Measurements from ENCODE around the gene PLP2.

DNA sequence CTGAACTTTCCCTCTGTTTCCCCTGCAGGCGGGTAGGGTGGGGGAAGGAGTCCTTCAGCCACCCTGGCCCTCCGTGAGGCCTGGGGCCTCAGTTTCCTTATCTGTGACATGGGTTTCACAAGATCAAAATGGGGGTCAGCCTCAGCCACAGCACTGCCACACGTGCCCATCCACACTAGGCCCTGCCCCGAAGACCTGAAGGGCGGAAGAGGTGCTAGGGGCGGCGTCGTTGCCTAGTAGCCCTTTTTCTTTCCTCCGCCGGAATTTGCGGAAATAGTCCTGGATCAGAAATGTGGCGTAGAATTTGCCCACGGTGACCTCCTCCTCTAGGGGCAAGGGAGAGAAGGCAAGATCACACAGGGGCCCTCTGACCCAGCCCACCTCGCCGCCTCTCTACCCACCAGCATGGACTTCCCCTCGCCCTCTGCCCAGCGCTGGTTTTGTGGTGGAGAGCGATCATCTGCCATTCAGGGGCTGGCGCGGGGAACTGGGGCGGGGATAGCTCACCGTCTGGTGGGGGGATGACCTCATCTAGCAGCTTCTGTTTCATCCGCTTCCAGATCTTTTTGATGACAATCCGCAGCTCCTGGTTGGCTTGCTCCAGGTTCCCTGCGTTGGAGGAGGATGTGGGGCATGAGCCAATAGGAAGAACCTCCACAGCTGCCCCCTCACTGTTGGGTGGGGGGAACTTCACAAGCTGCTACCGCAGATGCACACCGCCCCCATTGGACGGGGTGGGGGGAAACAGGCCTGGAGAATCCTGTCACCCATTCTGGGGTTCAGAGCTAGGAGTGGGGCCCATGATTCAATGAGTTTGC is 37.9 kb downstream of the PLP2 start:
- no peak for TF ChIP-seq POLR2AphosphoS5 (IDR thresholded peaks at IDR 0.05; ENCODE audit: low read depth, low read length)
- TF ChIP-seq, protein P1, sequence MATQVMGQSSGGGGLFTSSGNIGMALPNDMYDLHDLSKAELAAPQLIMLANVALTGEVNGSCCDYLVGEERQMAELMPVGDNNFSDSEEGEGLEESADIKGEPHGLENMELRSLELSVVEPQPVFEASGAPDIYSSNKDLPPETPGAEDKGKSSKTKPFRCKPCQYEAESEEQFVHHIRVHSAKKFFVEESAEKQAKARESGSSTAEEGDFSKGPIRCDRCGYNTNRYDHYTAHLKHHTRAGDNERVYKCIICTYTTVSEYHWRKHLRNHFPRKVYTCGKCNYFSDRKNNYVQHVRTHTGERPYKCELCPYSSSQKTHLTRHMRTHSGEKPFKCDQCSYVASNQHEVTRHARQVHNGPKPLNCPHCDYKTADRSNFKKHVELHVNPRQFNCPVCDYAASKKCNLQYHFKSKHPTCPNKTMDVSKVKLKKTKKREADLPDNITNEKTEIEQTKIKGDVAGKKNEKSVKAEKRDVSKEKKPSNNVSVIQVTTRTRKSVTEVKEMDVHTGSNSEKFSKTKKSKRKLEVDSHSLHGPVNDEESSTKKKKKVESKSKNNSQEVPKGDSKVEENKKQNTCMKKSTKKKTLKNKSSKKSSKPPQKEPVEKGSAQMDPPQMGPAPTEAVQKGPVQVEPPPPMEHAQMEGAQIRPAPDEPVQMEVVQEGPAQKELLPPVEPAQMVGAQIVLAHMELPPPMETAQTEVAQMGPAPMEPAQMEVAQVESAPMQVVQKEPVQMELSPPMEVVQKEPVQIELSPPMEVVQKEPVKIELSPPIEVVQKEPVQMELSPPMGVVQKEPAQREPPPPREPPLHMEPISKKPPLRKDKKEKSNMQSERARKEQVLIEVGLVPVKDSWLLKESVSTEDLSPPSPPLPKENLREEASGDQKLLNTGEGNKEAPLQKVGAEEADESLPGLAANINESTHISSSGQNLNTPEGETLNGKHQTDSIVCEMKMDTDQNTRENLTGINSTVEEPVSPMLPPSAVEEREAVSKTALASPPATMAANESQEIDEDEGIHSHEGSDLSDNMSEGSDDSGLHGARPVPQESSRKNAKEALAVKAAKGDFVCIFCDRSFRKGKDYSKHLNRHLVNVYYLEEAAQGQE (IDR thresholded peaks at IDR 0.05; ENCODE audit: insufficient read depth in 1 of 2, low read depth in 2 of 2, low read length in 2 of 2): no peak

Data from PFSK-1 (cell line).